ENCODE data around the gene ZNF264.
"Not testable (repeated sequence)": the region's sequence is repeated elsewhere in the genome, so short reads cannot be mapped to it uniquely, and the experiment has no call there.

ZNF264 gene

GRCh38 chr19:57245066-57245465, 53.8 kb downstream of the ZNF264 start:
- DNase-seq (ENCODE audit: low spot score) (no peak), FAIRE-seq (no peak)

- no peak for DNase-seq (ENCODE audit: low spot score)
- no peak for FAIRE-seq
Observed at GRCh38 chr19:57245959-57246358, 54.7 kb downstream of the ZNF264 start.

DNA sequence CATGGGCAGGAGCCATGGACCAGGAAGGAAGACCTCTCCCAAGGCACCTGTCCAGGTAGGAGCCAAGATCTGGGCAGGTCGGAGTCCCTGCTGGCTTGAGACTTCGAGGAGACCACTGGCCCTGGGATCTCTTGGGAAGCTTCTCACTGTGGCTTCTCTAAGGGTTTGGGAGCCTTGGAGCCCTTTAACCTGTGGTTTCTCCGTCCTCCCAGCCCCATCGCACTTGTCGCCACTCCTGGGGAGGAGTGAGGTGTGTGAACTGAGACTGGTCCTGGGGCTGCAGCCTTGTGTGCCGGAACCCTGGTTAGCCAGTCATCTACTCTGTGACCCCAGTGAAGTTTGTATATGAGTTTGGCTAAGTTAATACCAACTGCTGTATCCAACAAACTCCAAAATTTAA, 57.3 kb downstream of the ZNF264 start:
- DNase-seq (ENCODE audit: low spot score): no peak
- FAIRE-seq: no peak

DNA sequence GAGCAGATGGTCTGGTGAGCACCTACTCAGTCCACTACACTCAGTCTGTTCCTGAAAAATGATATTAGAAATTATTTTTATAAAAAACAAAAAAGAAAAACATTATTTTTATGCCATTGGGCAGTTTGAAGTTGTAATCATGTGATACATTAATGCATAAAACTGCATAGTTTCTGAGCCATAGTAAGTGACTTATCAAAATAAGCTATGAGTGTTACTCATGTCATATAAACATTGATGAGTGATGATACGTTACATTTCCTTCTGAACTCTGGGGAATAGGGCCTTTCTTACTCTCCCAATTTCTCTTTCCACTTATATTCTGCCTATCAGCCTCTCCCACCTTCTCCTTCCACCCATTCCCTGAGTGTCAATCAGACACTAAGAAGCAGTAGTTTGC, 58.0 kb downstream of the ZNF264 start:
- FAIRE-seq: no peak
- DNase-seq (ENCODE audit: low spot score): no peak

GRCh38 chr19:57253767-57254166, 62.5 kb downstream of the ZNF264 start:
- not testable (repeated sequence) for DNase-seq (ENCODE audit: low spot score); FAIRE-seq

GRCh38 chr19:57262044-57262443, 70.7 kb downstream of the ZNF264 start:
- DNase-seq (ENCODE audit: low spot score) (no peak), FAIRE-seq (no peak)

- DNase-seq (ENCODE audit: low spot score): no peak
- no peak for FAIRE-seq
Observed at GRCh38 chr19:57263244-57263741, 72.0 kb downstream of the ZNF264 start.

GRCh38 chr19:57267291-57267690, 76.0 kb downstream of the ZNF264 start:
- DNase-seq (ENCODE audit: low spot score) (no peak), FAIRE-seq (no peak)

DNA sequence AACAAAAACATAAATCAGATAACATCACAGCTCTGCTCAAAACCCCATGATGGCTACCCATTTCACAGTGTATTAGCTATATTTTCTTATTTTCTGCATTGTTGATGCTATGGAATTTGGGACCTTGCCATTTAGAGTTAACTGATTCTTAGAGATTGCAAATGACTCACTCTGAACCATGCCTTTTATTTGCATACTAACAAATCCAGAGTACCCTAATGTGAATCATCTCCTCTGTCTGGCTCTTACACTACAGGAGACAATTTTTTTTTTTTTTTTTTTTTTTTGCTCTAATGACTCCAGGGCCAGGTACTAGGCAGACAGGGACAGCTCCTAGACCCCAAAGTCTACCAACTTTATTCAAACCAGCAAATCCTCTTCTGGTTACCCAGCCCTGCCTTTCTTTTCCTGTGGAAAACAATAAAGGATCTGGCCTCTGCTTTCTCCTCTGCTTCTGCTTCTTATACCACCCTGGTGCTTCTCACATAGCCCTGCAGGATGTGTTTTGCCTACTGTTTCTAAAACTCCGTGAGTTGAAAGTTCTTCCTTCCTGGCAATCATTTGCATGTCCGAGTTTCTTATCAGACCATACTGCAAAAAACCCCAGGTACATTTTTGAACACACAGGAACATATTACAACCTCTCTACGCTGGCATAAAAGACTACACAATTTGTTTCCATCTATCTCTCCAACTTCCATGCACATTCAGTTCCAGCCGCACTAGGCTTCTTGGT, 78.4 kb downstream of the ZNF264 start:
- FAIRE-seq (no peak), DNase-seq (ENCODE audit: low spot score) (peak; percentile 12)

GRCh38 chr19:57271280-57271679, 80.0 kb downstream of the ZNF264 start:
- DNase-seq (ENCODE audit: low spot score) (no peak), FAIRE-seq (no peak)

Data from urothelium cell line (cell line).